CD8-positive, alpha-beta memory T cell (primary cell): ENCODE data around the gene RIPK1. TPM values are rescaled to one million over a fixed set of nuclear protein-coding genes. Genes with fewer than 3 reads are reported as not detected.

Experiments
- CTCF ChIA-PET: fragments of 350-600 bp; sonication (Branson Sonifier 250); formaldehyde crosslinking; loops from one replicate; lab custom pipeline; 2021; ENCODE audit warnings: antibody characterized with exemption; lab: Charles Lee
- POLR2A ChIA-PET: fragments of 350-600 bp; sonication (Branson Sonifier 250); formaldehyde crosslinking; loops from one replicate; lab custom pipeline; 2021; ENCODE audit warnings: antibody characterized with exemption; lab: Charles Lee
- DNase-seq, 5 donors: peaks; one replicate each; pipeline versions ENCODE4 v3.0.0 to v3.0.0-alpha.2; 2020 to 2022; ENCODE audit warnings: mixed read lengths in 1 of 5
- H3K27ac ChIP-seq: one replicate; pipeline ENCODE4 v1.7.0; 2013; ENCODE audit warnings: low read depth, mild to moderate bottlenecking, low read length, moderate library complexity
- H3K27me3 ChIP-seq: 2 replicates; pipeline ENCODE4 v1.7.0; 2013; ENCODE audit warnings: low read length, mild to moderate bottlenecking; ENCODE audit not compliant: insufficient read depth, poor library complexity, severe bottlenecking
- H3K36me3 ChIP-seq: 2 replicates; pipeline ENCODE4 v1.7.0; 2013; ENCODE audit warnings: mild to moderate bottlenecking, low read length, moderate library complexity; ENCODE audit not compliant: insufficient read depth
- H3K4me1 ChIP-seq: 2 replicates; pipeline ENCODE4 v1.7.0; 2013; ENCODE audit warnings: mild to moderate bottlenecking, low read length, moderate library complexity; ENCODE audit not compliant: insufficient read depth
- H3K4me3 ChIP-seq: 2 replicates; pipeline ENCODE4 v1.7.0; 2013; ENCODE audit warnings: mild to moderate bottlenecking, low read length
- H3K9me3 ChIP-seq: 2 replicates; pipeline ENCODE4 v1.7.0; 2013; ENCODE audit warnings: mild to moderate bottlenecking, low read length
- H3K27ac Mint-ChIP-seq, 8 donors: one replicate each; pipeline ENCODE4 v1.8.0; 2020 to 2021; ENCODE audit warnings: mixed read lengths in 8 of 8, mild to moderate bottlenecking in 6 of 8, inconsistent platforms in 3 of 8, moderate library complexity in 3 of 8
- H3K27me3 Mint-ChIP-seq, 2 donors: one replicate each; pipeline ENCODE4 v1.8.0; 2020 to 2021; ENCODE audit warnings: mixed read lengths in 2 of 2, mild to moderate bottlenecking in 1 of 2, moderate library complexity in 1 of 2
- H3K36me3 Mint-ChIP-seq, 3 donors: one replicate each; pipeline ENCODE4 v1.8.0; 2020 to 2021; ENCODE audit warnings: mixed read lengths in 3 of 3, inconsistent platforms in 1 of 3, mild to moderate bottlenecking in 1 of 3
- H3K4me1 Mint-ChIP-seq, 3 donors: one replicate each; pipeline ENCODE4 v1.8.0; 2020 to 2021; ENCODE audit warnings: mixed read lengths in 3 of 3, inconsistent platforms in 1 of 3, mild to moderate bottlenecking in 1 of 3
- H3K4me3 Mint-ChIP-seq, 7 donors: one replicate each; pipeline ENCODE4 v1.8.0; 2020 to 2021; ENCODE audit warnings: mixed read lengths in 7 of 7, mild to moderate bottlenecking in 6 of 7, moderate library complexity in 4 of 7, inconsistent platforms in 2 of 7
- H3K9me3 Mint-ChIP-seq, 5 donors: one replicate each; pipeline ENCODE4 v1.8.0; 2020 to 2022; ENCODE audit warnings: mixed read lengths in 5 of 5, mild to moderate bottlenecking in 3 of 5, moderate library complexity in 2 of 5, inconsistent platforms in 1 of 5
- polyA plus RNA-seq: library from polyadenylated mRNA; unstranded; fragments of 300-500 nt; fragmentation: Illumina TruSeq; gene quantifications from one replicate; pipeline ENCODE4 v1.2.3, GENCODE V29; 2021
- total RNA-seq, 2 experiments: library from RNA; stranded (reverse); gene quantifications; one replicate each; pipeline ENCODE4 v1.2.3, GENCODE V29; 2021

The RIPK1 gene
- total and polyA plus RNA-seq, 3 experiments from 2014 or later, result 21.7 to 25.1 (median 22.1) TPM

DNA sequence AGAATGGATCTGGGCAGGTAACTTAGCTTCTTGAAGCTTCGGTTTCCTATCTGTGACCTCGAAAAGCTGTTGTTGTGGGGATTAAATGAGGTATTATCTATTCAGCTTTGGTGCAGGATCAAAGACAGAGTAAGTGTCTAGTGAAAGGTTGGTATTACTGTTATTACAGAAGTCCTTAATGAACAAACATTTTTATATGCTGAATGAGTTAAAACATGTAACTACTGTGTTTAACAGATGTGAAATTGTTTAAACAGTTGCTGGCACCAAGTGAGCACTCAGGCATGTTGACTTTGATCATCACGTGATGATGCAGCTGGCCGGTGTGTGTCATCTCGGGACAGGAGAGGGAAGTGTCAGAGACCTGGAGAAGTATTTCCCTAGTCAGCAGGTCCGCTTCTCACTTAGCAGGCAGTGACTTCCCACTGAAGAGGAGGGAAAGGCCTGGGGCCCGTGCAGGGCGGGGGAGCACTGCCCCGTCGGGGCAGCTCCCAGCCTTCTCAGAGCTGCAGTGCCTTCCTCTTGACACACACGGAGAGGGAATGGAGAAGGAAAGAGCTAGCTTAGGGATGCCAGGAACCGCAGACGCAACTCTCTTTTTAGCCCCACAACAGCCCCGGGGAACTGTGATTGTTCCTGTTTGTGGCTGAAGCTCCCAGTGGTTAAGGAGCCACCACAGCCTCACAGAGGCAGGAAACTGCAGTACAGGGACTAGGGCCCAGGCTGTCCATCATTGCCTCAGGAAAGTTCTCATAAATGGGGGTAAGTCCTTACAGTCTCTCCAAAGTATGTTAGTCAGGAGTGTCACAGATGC is 71.0 kb downstream of the RIPK1 start:
- Mint-ChIP-seq H3K27ac (peak overlapping the region in 1 of 8 donors; percentile 2), H3K4me1 (no peaks in the 10 kb centered on the region), H3K27me3 (no peaks in the 10 kb centered on the region), H3K4me3 (no peak overlapping the region), H3K36me3 (peaks cover 8 to 61% (median 24%) of the 10 kb centered on the region in 3 donors), H3K9me3 (no peaks in the 10 kb centered on the region)
- peaks cover 4% of the 10 kb centered on the region for H3K36me3 ChIP-seq
- H3K27ac ChIP-seq, result no peak overlapping the region
- H3K9me3 ChIP-seq, result no peaks in the 10 kb centered on the region
- H3K4me3 ChIP-seq, result no peak overlapping the region
- POLR2A ChIA-PET, result no interaction called here
- no peak for DNase-seq
- CTCF ChIA-PET, result interaction anchor here (1.0 to 2.4 kb wide), 2 partner anchors 9 to 112 kb away, joined by 3 to 5 read pairs; no protein-coding TSS in a partner anchor
- no peaks in the 10 kb centered on the region for H3K27me3 ChIP-seq
- no peaks in the 10 kb centered on the region for H3K4me1 ChIP-seq

DNA sequence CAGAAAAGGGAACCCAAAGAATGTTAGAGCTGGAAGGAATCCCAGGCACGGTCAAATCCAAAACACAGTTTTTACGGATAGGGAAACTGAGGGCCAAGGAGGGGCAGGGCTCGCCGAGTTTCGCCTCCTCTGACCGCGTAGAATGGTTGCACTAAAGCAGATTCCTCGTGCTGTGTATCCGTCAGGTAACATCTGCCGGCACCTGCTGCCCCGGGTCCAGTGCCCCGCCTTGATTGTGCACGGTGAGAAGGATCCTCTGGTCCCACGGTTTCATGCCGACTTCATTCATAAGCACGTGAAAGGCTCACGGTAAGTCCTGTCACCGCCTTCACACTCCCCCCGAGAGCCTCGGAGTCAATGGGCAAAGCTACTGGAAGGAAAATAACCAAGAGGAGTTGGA is 71.9 kb downstream of the RIPK1 start:
- peaks cover 0 to 4% (median 0%) of the 10 kb centered on the region in 3 donors for H3K4me1 Mint-ChIP-seq
- H3K4me3 Mint-ChIP-seq, result no peak overlapping the region
- H3K36me3 Mint-ChIP-seq, result peaks cover 8 to 62% (median 24%) of the 10 kb centered on the region in 3 donors
- CTCF ChIA-PET, result interaction anchor here (2.4 kb wide), 1 partner anchor 9 kb away, joined by 5 read pairs; no protein-coding TSS in a partner anchor
- POLR2A ChIA-PET, result no interaction called here
- no peak for DNase-seq
- H3K27me3 ChIP-seq, result no peaks in the 10 kb centered on the region
- no peaks in the 10 kb centered on the region for H3K9me3 Mint-ChIP-seq
- H3K9me3 ChIP-seq, result no peaks in the 10 kb centered on the region
- H3K27me3 Mint-ChIP-seq, result no peaks in the 10 kb centered on the region
- H3K4me1 ChIP-seq, result no peaks in the 10 kb centered on the region
- H3K27ac Mint-ChIP-seq, result no peak overlapping the region
- no peak overlapping the region for H3K4me3 ChIP-seq
- H3K36me3 ChIP-seq, result peaks cover 4% of the 10 kb centered on the region
- no peak overlapping the region for H3K27ac ChIP-seq

DNA sequence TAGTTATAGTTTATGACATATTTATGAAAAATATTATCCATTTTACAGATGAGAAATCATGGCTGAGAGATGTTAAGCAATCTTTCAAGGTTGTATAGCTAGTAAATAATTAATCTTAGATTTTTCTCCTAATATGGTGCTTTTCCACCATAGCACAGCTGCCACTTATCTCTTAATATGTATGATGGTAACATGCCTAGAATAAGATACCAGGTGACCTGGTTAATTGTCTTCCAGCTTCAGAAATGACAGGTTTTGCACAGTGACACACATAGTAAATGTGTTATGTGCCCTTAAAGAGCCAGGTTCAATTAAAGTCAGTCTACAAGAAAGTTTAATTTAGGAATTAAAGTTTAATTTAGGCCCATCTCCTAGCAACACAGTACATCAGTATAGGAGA is 74.2 kb downstream of the RIPK1 start:
- Histone ChIP-seq H3K36me3 (no peaks in the 10 kb centered on the region), H3K4me1 (no peaks in the 10 kb centered on the region), H3K27me3 (no peaks in the 10 kb centered on the region), H3K27ac (no peak overlapping the region), H3K9me3 (no peaks in the 10 kb centered on the region), H3K4me3 (no peak overlapping the region)
- Mint-ChIP-seq H3K27me3 (no peaks in the 10 kb centered on the region), H3K9me3 (no peaks in the 10 kb centered on the region), H3K4me3 (no peak overlapping the region), H3K27ac (peak overlapping the region in 1 of 8 donors; percentile 11), H3K4me1 (peaks cover 0 to 4% (median 0%) of the 10 kb centered on the region in 3 donors), H3K36me3 (peaks cover 9 to 48% (median 19%) of the 10 kb centered on the region in 3 donors)
- ChIA-PET POLR2A (no interaction called here), CTCF (interaction anchor here (1.3 to 1.4 kb wide), 2 partner anchors 15 to 17 kb away, joined by 3 read pairs; partner anchors contain the start of gene TUBB2A)
- no peak for DNase-seq

GRCh38 chr6:3143158-3143557 is 74.9 kb downstream of the RIPK1 start:
- no peak for DNase-seq
- H3K4me3 ChIP-seq, result no peak overlapping the region
- H3K9me3 ChIP-seq, result no peaks in the 10 kb centered on the region
- H3K36me3 ChIP-seq, result no peaks in the 10 kb centered on the region
- ChIA-PET POLR2A (no interaction called here), CTCF (interaction anchor here (1.3 to 1.4 kb wide), 2 partner anchors 14 to 17 kb away, joined by 3 read pairs; partner anchors contain the start of gene TUBB2A)
- no peaks in the 10 kb centered on the region for H3K4me1 ChIP-seq
- H3K4me3 Mint-ChIP-seq, result no peak overlapping the region
- no peaks in the 10 kb centered on the region for H3K9me3 Mint-ChIP-seq
- no peaks in the 10 kb centered on the region for H3K27me3 ChIP-seq
- H3K36me3 Mint-ChIP-seq, result peaks cover 7 to 43% (median 15%) of the 10 kb centered on the region in 3 donors
- H3K27ac ChIP-seq, result no peak overlapping the region
- H3K27me3 Mint-ChIP-seq, result no peaks in the 10 kb centered on the region
- H3K27ac Mint-ChIP-seq, result peak overlapping the region in 1 of 8 donors; percentile 11
- peaks cover 0 to 4% (median 0%) of the 10 kb centered on the region in 3 donors for H3K4me1 Mint-ChIP-seq

DNA sequence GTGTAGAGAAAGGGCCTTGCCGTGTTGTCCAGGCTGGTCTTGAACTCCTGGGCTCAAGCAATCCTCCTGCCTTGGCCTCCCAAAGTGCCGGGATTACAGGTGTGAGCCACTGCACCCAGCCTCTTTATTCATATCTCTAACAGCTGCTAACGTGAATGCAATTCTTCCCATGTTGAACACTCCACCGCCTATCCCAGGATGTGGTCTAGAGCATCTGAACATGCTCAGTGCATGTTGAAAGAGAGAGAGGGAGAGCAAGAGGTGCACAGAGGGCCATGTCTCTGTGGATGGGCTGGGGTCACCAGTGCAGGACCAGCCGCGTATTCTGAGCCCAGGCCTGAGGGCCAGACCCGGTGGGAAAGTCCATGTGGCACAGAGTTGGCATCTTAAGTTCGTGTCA is 76.3 kb downstream of the RIPK1 start:
- H3K36me3 Mint-ChIP-seq, result peaks cover 3 to 31% (median 10%) of the 10 kb centered on the region in 3 donors
- H3K27me3 ChIP-seq, result no peaks in the 10 kb centered on the region
- no peak overlapping the region for H3K4me3 Mint-ChIP-seq
- ChIA-PET CTCF (no interaction called here), POLR2A (no interaction called here)
- H3K27me3 Mint-ChIP-seq, result no peaks in the 10 kb centered on the region
- H3K27ac ChIP-seq, result no peak overlapping the region
- no peaks in the 10 kb centered on the region for H3K36me3 ChIP-seq
- H3K9me3 ChIP-seq, result no peaks in the 10 kb centered on the region
- H3K4me1 ChIP-seq, result no peaks in the 10 kb centered on the region
- H3K27ac Mint-ChIP-seq, result peak overlapping the region in 1 of 8 donors; percentile 29
- H3K9me3 Mint-ChIP-seq, result no peaks in the 10 kb centered on the region
- H3K4me1 Mint-ChIP-seq, result peaks cover 0 to 4% (median 0%) of the 10 kb centered on the region in 3 donors
- DNase-seq, result no peak
- H3K4me3 ChIP-seq, result no peak overlapping the region

- H3K36me3 Mint-ChIP-seq, result peaks cover 3 to 13% (median 9%) of the 10 kb centered on the region in 3 donors
- H3K9me3 Mint-ChIP-seq, result no peaks in the 10 kb centered on the region
- no peak overlapping the region for H3K4me3 Mint-ChIP-seq
- H3K27ac Mint-ChIP-seq, result no peak overlapping the region
- Histone ChIP-seq H3K9me3 (no peaks in the 10 kb centered on the region), H3K27ac (no peak overlapping the region), H3K27me3 (no peaks in the 10 kb centered on the region), H3K4me1 (no peaks in the 10 kb centered on the region), H3K4me3 (no peak overlapping the region), H3K36me3 (no peaks in the 10 kb centered on the region)
- H3K4me1 Mint-ChIP-seq, result peaks cover 0 to 4% (median 0%) of the 10 kb centered on the region in 3 donors
- CTCF ChIA-PET, result interaction anchor here (0.7 to 2.1 kb wide), 4 partner anchors 8 to 104 kb away, joined by 3 to 7 read pairs (median 4); partner anchors contain the start of gene TUBB2A
- no peak for DNase-seq
- no peaks in the 10 kb centered on the region for H3K27me3 Mint-ChIP-seq
- POLR2A ChIA-PET, result no interaction called here
Measured at GRCh38 chr6:3147914-3148757, 79.8 kb downstream of the RIPK1 start.

DNA sequence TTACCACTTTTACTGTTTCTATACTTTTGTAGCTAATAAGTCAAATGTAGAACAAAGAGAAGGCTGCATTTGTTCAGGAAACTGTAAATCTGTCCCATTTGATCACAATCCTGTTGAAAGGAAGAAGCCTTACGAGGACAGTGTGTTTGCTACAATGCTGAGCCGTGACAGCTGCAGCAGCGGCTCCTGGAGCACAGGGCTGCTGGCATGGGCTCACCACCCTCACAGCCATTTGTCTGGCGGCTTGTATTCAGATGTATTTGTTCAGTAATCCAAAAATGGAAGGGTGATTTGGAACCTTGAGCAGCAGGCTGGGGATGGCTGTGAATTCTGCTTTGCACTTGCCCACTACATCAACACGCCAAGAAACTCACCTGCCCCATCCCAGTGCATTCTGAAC is 83.4 kb downstream of the RIPK1 start:
- H3K4me3 Mint-ChIP-seq, result no peak overlapping the region
- CTCF ChIA-PET, result interaction anchor here (1.5 kb wide), 1 partner anchor 11 kb away, joined by 4 read pairs; no protein-coding TSS in a partner anchor
- Histone ChIP-seq H3K27ac (no peak overlapping the region), H3K36me3 (no peaks in the 10 kb centered on the region), H3K27me3 (no peaks in the 10 kb centered on the region), H3K4me1 (no peaks in the 10 kb centered on the region), H3K4me3 (no peak overlapping the region), H3K9me3 (no peaks in the 10 kb centered on the region)
- H3K9me3 Mint-ChIP-seq, result no peaks in the 10 kb centered on the region
- DNase-seq, result no peak
- H3K4me1 Mint-ChIP-seq, result peaks cover 4 to 8% (median 7%) of the 10 kb centered on the region in 3 donors
- POLR2A ChIA-PET, result no interaction called here
- peaks cover 8 to 19% (median 10%) of the 10 kb centered on the region in 3 donors for H3K36me3 Mint-ChIP-seq
- peak overlapping the region in 1 of 8 donors; percentile 35 for H3K27ac Mint-ChIP-seq
- peaks cover 0 to 4% of the 10 kb centered on the region in 2 donors for H3K27me3 Mint-ChIP-seq
